ENCODE results near the gene RHBDD2. TPM values are rescaled to one million over a fixed set of nuclear protein-coding genes. Genes with fewer than 3 reads are reported as not detected.

RHBDD2 gene
- polyA plus RNA-seq, 4 donors, result 55.4 to 67.0 (median 58.0) TPM

DNA sequence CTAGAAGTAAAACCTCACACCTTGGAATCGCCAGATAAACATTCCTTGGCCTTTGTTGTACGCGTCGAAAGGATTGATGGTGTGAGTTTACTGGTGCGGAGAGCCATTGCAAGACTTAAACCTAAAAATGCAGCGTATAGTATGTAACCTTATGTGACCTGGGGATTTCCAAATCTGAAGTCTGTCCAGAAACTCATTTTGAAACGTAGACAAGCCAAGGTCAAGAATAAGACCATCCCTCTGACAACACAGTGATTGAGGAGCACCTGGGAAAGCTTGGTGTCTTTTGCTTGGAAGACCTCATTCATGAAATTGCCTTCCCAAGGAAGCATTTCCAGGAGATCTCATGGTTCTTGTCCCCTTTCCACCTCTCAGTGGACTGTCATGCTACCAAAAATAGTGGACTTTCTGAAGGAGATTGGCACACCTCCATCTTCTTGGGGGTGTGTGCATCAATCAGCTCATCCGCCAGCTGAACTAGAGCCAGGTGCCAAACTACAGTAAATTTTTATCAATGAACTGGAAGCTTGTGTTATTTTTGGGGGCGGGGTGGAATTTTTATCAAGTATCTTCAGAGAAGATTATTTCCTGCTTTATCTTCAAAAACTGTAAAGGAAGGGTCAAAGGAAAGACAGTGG lies 44.3 kb downstream of the RHBDD2 start:
- no peak overlapping the region for H3K27ac ChIP-seq (ENCODE audit: low read depth in 1 of 3, low read length in 2 of 3)
- 76 to 82% (median 80%) methylated on average over 9 of the region's 9 CpGs for WGBS, 3 donors
- DNase-seq (no peak), FAIRE-seq (no peak)
- peaks cover 0 to 7% (median 3%) of the 10 kb centered on the region in 3 donors for H3K4me1 ChIP-seq (ENCODE audit: control insufficient read depth in 3 of 3, insufficient read depth in 2 of 3, low read depth in 1 of 3, low read length in 2 of 3)
- no peak overlapping the region for H3K4me3 ChIP-seq (ENCODE audit: low read depth in 1 of 3, low read length in 3 of 3)
- H3K27me3 ChIP-seq (ENCODE audit: control insufficient read depth in 3 of 3, insufficient read depth in 3 of 3, low read length in 3 of 3), result no peaks in the 10 kb centered on the region
- H3K36me3 ChIP-seq (ENCODE audit: control insufficient read depth in 3 of 3, insufficient read depth in 2 of 3, low read depth in 1 of 3, low read length in 3 of 3), result peaks cover 0 to 18% (median 0%) of the 10 kb centered on the region in 3 donors
- no peaks in the 10 kb centered on the region for H3K9me3 ChIP-seq (ENCODE audit: control insufficient read depth in 2 of 2, insufficient read depth in 1 of 2, low read depth in 1 of 2, low read length in 1 of 2)

DNA sequence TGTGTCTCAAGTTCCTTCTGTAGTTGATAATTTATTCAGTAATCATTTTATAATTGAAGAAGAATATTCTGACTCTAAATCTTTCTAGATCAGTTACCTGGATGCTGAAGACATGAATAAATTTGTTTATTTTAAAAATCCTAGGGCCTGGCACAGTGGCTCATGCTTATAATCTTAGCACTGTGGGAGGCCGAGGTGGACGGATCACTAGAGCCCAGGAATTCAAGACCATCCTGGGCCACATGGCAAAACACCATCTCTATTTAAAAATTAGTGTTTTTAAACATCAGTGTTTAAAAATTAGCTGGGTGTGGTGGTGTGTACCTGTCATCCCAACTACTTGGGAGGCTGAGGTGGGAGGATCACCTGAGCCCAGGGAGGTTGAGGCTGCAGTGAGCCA lies 45.4 kb downstream of the RHBDD2 start:
- peaks cover 0 to 24% (median 0%) of the 10 kb centered on the region in 3 donors for H3K36me3 ChIP-seq (ENCODE audit: control insufficient read depth in 3 of 3, insufficient read depth in 2 of 3, low read depth in 1 of 3, low read length in 3 of 3)
- 96 to 100% (median 98%) methylated on average over 2 of the region's 2 CpGs for WGBS, 3 donors
- H3K4me3 ChIP-seq (ENCODE audit: low read depth in 1 of 3, low read length in 3 of 3), result no peak overlapping the region
- H3K27ac ChIP-seq (ENCODE audit: low read depth in 1 of 3, low read length in 2 of 3), result no peak overlapping the region
- H3K9me3 ChIP-seq (ENCODE audit: control insufficient read depth in 2 of 2, insufficient read depth in 1 of 2, low read depth in 1 of 2, low read length in 1 of 2), result no peaks in the 10 kb centered on the region
- H3K27me3 ChIP-seq (ENCODE audit: control insufficient read depth in 3 of 3, insufficient read depth in 3 of 3, low read length in 3 of 3), result no peaks in the 10 kb centered on the region
- H3K4me1 ChIP-seq (ENCODE audit: control insufficient read depth in 3 of 3, insufficient read depth in 2 of 3, low read depth in 1 of 3, low read length in 2 of 3), result peaks cover 0 to 7% (median 3%) of the 10 kb centered on the region in 3 donors
- DNase-seq, result no peak
- FAIRE-seq, result no peak

DNA sequence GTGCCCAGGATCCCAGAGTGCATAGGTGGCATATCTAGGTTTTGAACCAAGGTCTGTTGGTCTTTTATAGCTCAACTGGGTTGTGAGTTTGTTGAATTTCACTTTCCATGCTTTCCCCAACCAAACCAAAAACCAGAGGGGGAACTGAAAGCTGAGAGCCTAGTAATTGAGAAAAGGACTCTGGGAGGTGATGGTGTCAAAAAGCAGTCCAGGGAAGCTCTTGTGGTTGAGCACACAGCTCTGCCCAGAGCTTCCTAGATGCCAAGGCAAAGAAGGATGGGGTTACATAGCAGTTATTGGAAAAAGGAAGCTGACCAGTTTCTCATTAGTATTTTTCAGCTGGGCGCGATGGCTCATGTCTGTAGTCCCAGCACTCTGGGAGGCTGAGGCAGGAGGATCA lies 46.1 kb downstream of the RHBDD2 start:
- no peak for DNase-seq
- Histone ChIP-seq H3K4me3 (ENCODE audit: low read depth in 1 of 3, low read length in 3 of 3) (no peak overlapping the region), H3K4me1 (ENCODE audit: control insufficient read depth in 3 of 3, insufficient read depth in 2 of 3, low read depth in 1 of 3, low read length in 2 of 3) (peaks cover 0 to 4% (median 3%) of the 10 kb centered on the region in 3 donors), H3K27ac (ENCODE audit: low read depth in 1 of 3, low read length in 2 of 3) (no peak overlapping the region), H3K36me3 (ENCODE audit: control insufficient read depth in 3 of 3, insufficient read depth in 2 of 3, low read depth in 1 of 3, low read length in 3 of 3) (peaks cover 0 to 24% (median 0%) of the 10 kb centered on the region in 3 donors), H3K27me3 (ENCODE audit: control insufficient read depth in 3 of 3, insufficient read depth in 3 of 3, low read length in 3 of 3) (no peaks in the 10 kb centered on the region), H3K9me3 (ENCODE audit: control insufficient read depth in 2 of 2, insufficient read depth in 1 of 2, low read depth in 1 of 2, low read length in 1 of 2) (no peaks in the 10 kb centered on the region)
- 91 to 100% (median 93%) methylated on average over 2 of the region's 2 CpGs for WGBS, 3 donors
- no peak for FAIRE-seq

- 87 to 91% (median 89%) methylated on average over 10 of the region's 10 CpGs for WGBS, 3 donors
- Histone ChIP-seq H3K36me3 (ENCODE audit: control insufficient read depth in 3 of 3, insufficient read depth in 2 of 3, low read depth in 1 of 3, low read length in 3 of 3) (peaks cover 0 to 21% (median 0%) of the 10 kb centered on the region in 3 donors), H3K27me3 (ENCODE audit: control insufficient read depth in 3 of 3, insufficient read depth in 3 of 3, low read length in 3 of 3) (no peaks in the 10 kb centered on the region), H3K27ac (ENCODE audit: low read depth in 1 of 3, low read length in 2 of 3) (no peak overlapping the region), H3K4me3 (ENCODE audit: low read depth in 1 of 3, low read length in 3 of 3) (no peak overlapping the region), H3K4me1 (ENCODE audit: control insufficient read depth in 3 of 3, insufficient read depth in 2 of 3, low read depth in 1 of 3, low read length in 2 of 3) (peaks cover 0 to 1% (median 1%) of the 10 kb centered on the region in 3 donors), H3K9me3 (ENCODE audit: control insufficient read depth in 2 of 2, insufficient read depth in 1 of 2, low read depth in 1 of 2, low read length in 1 of 2) (peaks cover 0 to 2% of the 10 kb centered on the region in 2 donors)
- FAIRE-seq (no peak), DNase-seq (no peak)
These were observed 47.0 kb downstream of the RHBDD2 start for GRCh38 chr7:75925717-75926435.

GRCh38 chr7:75928568-75928914 lies 49.7 kb downstream of the RHBDD2 start:
- Histone ChIP-seq H3K36me3 (ENCODE audit: control insufficient read depth in 3 of 3, insufficient read depth in 2 of 3, low read depth in 1 of 3, low read length in 3 of 3) (peaks cover 0 to 22% (median 0%) of the 10 kb centered on the region in 3 donors), H3K9me3 (ENCODE audit: control insufficient read depth in 2 of 2, insufficient read depth in 1 of 2, low read depth in 1 of 2, low read length in 1 of 2) (peaks cover 0 to 5% of the 10 kb centered on the region in 2 donors), H3K27ac (ENCODE audit: low read depth in 1 of 3, low read length in 2 of 3) (no peak overlapping the region), H3K4me1 (ENCODE audit: control insufficient read depth in 3 of 3, insufficient read depth in 2 of 3, low read depth in 1 of 3, low read length in 2 of 3) (no peaks in the 10 kb centered on the region), H3K27me3 (ENCODE audit: control insufficient read depth in 3 of 3, insufficient read depth in 3 of 3, low read length in 3 of 3) (no peaks in the 10 kb centered on the region), H3K4me3 (ENCODE audit: low read depth in 1 of 3, low read length in 3 of 3) (no peak overlapping the region)
- FAIRE-seq (no peak), DNase-seq (no peak)
- 67 to 85% (median 78%) methylated on average over 4 of the region's 4 CpGs for WGBS, 3 donors

DNA sequence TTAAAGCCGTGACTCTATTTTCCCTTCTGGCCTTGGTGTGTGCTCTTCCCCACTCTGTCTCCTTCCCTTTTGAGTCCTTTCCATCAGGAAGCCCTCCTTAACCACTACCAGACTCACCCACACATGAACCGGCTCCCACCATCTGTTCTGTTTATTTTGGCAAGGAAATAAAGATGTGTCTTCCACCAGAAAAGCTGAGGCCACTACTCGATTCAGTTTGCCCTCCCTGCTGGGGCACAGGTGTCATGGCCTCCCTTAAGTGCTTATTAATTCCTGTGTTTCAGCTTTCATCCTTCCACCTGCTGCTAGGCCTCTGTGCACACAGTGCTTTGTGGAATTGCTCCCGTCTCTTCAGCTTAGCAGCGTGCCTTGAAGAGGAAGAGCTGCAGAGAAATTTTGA lies 52.8 kb downstream of the RHBDD2 start:
- H3K36me3 ChIP-seq (ENCODE audit: control insufficient read depth in 3 of 3, insufficient read depth in 2 of 3, low read depth in 1 of 3, low read length in 3 of 3), result peaks cover 0 to 30% (median 0%) of the 10 kb centered on the region in 3 donors
- WGBS, 3 donors, result 49 to 62% (median 56%) methylated on average over 5 of the region's 5 CpGs
- no peak overlapping the region for H3K4me3 ChIP-seq (ENCODE audit: low read depth in 1 of 3, low read length in 3 of 3)
- peaks cover 0 to 15% of the 10 kb centered on the region in 2 donors for H3K9me3 ChIP-seq (ENCODE audit: control insufficient read depth in 2 of 2, insufficient read depth in 1 of 2, low read depth in 1 of 2, low read length in 1 of 2)
- no peak for FAIRE-seq
- H3K4me1 ChIP-seq (ENCODE audit: control insufficient read depth in 3 of 3, insufficient read depth in 2 of 3, low read depth in 1 of 3, low read length in 2 of 3), result peaks cover 0 to 5% (median 0%) of the 10 kb centered on the region in 3 donors
- H3K27ac ChIP-seq (ENCODE audit: low read depth in 1 of 3, low read length in 2 of 3), result no peak overlapping the region
- no peaks in the 10 kb centered on the region for H3K27me3 ChIP-seq (ENCODE audit: control insufficient read depth in 3 of 3, insufficient read depth in 3 of 3, low read length in 3 of 3)
- no peak for DNase-seq

GRCh38 chr7:75937958-75938786 lies 59.3 kb downstream of the RHBDD2 start:
- H3K9me3 ChIP-seq (ENCODE audit: control insufficient read depth in 2 of 2, insufficient read depth in 1 of 2, low read depth in 1 of 2, low read length in 1 of 2), result peaks cover 0 to 11% of the 10 kb centered on the region in 2 donors
- WGBS, 3 donors, result 82 to 93% (median 88%) methylated on average over 15 of the region's 15 CpGs
- H3K27me3 ChIP-seq (ENCODE audit: control insufficient read depth in 3 of 3, insufficient read depth in 3 of 3, low read length in 3 of 3), result no peaks in the 10 kb centered on the region
- DNase-seq (no peak), FAIRE-seq (no peak)
- peaks cover 0 to 5% (median under 1%) of the 10 kb centered on the region in 3 donors for H3K4me1 ChIP-seq (ENCODE audit: control insufficient read depth in 3 of 3, insufficient read depth in 2 of 3, low read depth in 1 of 3, low read length in 2 of 3)
- H3K4me3 ChIP-seq (ENCODE audit: low read depth in 1 of 3, low read length in 3 of 3), result no peak overlapping the region
- H3K27ac ChIP-seq (ENCODE audit: low read depth in 1 of 3, low read length in 2 of 3), result no peak overlapping the region
- peaks cover 0 to 43% (median 4%) of the 10 kb centered on the region in 3 donors for H3K36me3 ChIP-seq (ENCODE audit: control insufficient read depth in 3 of 3, insufficient read depth in 2 of 3, low read depth in 1 of 3, low read length in 3 of 3)
